H1 (cell line): ENCODE data around the gene UEVLD. TPM values are rescaled to one million over a fixed set of nuclear protein-coding genes. Genes with fewer than 3 reads are reported as not detected.

ENCODE experiments used
- CREB1 ChIP-seq: IDR thresholded peaks from 2 replicates; pipeline ENCODE4 v1.6.1; 2012; ENCODE audit warnings: inconsistent platforms
- MAX ChIP-seq: IDR thresholded peaks from 2 replicates; pipeline ENCODE4 v1.6.1; 2012; ENCODE audit warnings: inconsistent platforms
- PHF8 ChIP-seq: fragments of 200-600 bp; sonication (generic); conservative IDR thresholded peaks from 2 replicates; pipeline ENCODE4 v1.7.1; 2012; ENCODE audit warnings: low read depth, mild to moderate bottlenecking, inconsistent platforms, low read length, moderate library complexity
- POLR2A ChIP-seq, 2 experiments: IDR thresholded peaks; 1 replicate in 1 of 2; 2 replicates in 1 of 2; pipeline ENCODE4 v1.6.1; 2011; ENCODE audit warnings: low read depth in 2 of 2, low read length in 2 of 2, mild to moderate bottlenecking in 2 of 2; ENCODE audit errors: control extremely low read depth in 1 of 2
- polyA plus RNA-seq, 7 experiments: library from polyadenylated mRNA; depleted of rRNA in 3 of 7; stranded (reverse) in 5 of 7; unstranded in 2 of 7; fragments of >200 nt in 5 of 7; fragments of 200-250 nt in 2 of 7; gene quantifications; 1 replicate in 5 of 7; 2 replicates in 1 of 7; 4 replicates in 1 of 7; pipeline versions ENCODE4 v1.2.1 to v1.2.3, GENCODE V29; 2011 to 2013; ENCODE audit warnings: missing spikeins in 2 of 7, mixed read lengths in 2 of 7
- total RNA-seq: library from RNA; stranded (reverse); fragmentation: NEBNext Ultra II Directional; extraction: Animal tissue kit (Norgen Biotek cat#: 25700); gene quantifications from 2 replicates; pipeline ENCODE4 v1.2.1, GENCODE V29; 2021

The UEVLD gene
- total and polyA plus RNA-seq, 2 of the 8 experiments (the other 6 are each of a cell fraction or from before 2014, with no cell fraction given): 4.1 to 7.3 TPM

DNA sequence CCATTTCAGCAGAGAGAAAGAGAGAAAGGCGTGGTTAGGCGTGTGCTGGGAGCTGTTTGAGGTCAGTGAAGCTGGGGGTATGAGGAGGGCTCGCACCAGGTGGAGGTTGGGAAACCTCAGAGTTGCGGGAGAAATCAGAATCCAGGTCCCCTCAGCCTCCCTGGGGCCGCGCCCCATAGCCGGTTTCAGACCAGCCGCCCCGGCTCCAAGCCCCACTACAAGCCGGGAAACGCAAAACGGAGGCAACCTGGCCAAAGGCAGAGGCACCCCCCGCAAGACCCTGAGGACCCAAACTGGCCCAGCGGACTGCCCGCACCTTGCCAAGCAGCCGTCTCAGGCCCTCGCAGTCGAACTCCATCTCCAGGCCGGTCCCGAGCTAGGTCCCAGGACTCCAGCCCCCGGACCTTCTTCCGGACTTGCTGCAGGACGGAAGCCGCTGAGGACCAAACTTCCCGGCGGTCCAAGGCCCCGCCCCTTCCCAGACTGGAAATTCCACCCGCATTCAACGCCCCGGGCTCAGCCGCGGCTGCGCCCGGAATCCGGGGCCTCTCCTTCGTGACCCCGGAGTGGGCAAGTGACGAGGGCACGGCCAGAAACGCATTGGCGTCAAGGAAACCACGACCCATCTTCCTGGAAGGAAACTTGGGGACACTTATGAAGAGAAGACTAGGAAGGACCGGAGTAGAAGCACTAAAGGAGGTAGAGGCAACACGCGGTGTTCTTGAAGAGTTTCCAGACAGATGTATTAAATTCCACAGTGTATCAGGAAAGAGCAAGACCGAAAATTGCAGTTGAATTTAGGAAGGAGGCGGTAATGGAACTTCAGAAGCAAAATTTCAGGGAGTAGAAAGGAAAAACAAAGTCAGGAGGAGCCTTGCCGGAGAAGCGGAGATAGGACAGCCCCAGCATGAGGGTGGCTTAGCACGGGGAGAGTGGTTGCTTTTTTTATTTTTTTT is at the start of gene UEVLD (continued):
- peak; percentile 56; the same call in 1 of the 2 replicates for TF ChIP-seq MAX
- TF ChIP-seq CREB1: 0 out of 2 replicates have a peak, but pooled peaks have one; percentile 30
- TF ChIP-seq POLR2A (IDR thresholded peaks at IDR 0.05; ENCODE audit: control extremely low read depth in 1 of 2, low read depth in 2 of 2, low read length in 2 of 2): peak in 1 of 2 experiments; percentile 82; a peak in 2 of 3 replicates
- TF ChIP-seq PHF8: peak; percentile 91
